ENCODE results near the gene VSX2.

Gene VSX2

DNA sequence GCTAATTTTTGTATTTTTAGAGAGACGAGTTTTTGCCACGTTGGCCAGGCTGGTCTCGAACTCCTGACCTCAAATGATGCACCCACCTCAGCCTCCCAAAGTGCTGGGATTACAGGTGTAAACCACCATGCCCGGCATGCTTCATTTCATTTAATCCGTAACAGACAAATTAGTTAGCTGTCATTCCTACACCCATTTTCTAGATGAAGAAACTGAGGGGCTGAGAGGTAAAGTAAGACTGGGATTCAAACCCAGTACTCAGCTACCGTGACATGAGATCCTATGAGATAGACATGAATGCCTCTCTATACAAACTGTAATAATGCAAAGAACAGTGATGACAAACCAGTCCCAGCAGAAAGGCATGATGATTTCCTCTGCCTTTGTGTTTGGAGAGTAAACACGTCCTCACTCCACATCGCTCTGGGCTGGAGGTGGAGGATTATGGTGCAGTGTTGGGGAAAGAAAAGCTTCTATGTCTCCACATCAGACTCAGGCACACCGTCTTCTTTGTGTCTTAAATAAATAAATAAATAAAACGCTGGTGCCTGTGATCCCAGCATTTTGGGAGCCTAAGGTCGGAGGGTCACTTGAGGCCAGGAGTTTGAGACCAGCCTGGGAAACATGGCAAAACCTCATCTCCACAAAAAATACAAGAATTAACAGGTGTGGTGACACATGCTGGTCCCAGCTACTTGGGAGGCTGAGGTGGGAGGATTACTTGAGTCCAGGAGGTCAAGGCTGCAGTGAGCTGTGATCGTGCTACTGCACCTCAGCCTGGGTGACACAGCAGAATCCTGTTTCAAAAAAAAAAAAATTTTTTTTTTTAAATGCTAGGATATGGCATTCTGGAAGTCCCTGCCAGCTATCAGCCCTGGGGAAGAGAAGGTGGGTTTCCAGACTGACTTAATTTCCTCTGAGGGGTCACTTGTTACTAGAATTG lies 10.5 kb downstream of the VSX2 start (continued):
- TF ChIP-seq, protein P1, sequence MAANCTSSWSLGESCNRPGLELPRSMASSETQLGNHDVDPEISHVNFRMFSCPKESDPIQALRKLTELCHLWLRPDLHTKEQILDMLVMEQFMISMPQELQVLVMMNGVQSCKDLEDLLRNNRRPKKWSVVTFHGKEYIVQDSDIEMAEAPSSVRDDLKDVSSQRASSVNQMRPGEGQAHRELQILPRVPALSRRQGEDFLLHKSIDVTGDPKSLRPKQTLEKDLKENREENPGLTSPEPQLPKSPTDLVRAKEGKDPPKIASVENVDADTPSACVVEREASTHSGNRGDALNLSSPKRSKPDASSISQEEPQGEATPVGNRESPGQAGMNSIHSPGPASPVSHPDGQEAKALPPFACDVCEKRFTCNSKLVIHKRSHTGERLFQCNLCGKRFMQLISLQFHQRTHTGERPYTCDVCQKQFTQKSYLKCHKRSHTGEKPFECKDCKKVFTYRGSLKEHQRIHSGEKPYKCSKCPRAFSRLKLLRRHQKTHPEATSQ (tag by site-specific recombination; IDR thresholded peaks at IDR 0.05) = no peak
- no peak for TF ChIP-seq ZNF626 (tag by site-specific recombination; IDR thresholded peaks at IDR 0.05)
- TF ChIP-seq ZNF174 (tag by site-specific recombination; IDR thresholded peaks at IDR 0.05) = no peak

GRCh38 chr14:74255281-74255680 lies 16.0 kb downstream of the VSX2 start:
- Histone ChIP-seq H3K4me1 (ENCODE audit: control insufficient read depth, insufficient read depth, low read length) (no peaks in the 10 kb centered on the region; the same call in 1 of the 2 replicates), H3K27ac (ENCODE audit: extremely low read depth, low read depth, low read length) (no peak overlapping the region), H3K9me3 (ENCODE audit: control insufficient read depth, insufficient read depth, low read depth, low read length) (no peaks in the 10 kb centered on the region), H3K4me3 (ENCODE audit: low read depth, low read length) (no peak overlapping the region), H3K36me3 (ENCODE audit: control insufficient read depth in 2 of 2, insufficient read depth in 1 of 2, low read length in 2 of 2) (no peaks in the 10 kb centered on the region)
- CTCF ChIA-PET = interaction anchor here (1.2 to 2.2 kb wide), 2 partner anchors 15 to 139 kb away, joined by 4 to 11 read pairs; no protein-coding TSS in a partner anchor
- POLR2A ChIA-PET = no interaction called here
- TF ChIP-seq, protein P2, sequence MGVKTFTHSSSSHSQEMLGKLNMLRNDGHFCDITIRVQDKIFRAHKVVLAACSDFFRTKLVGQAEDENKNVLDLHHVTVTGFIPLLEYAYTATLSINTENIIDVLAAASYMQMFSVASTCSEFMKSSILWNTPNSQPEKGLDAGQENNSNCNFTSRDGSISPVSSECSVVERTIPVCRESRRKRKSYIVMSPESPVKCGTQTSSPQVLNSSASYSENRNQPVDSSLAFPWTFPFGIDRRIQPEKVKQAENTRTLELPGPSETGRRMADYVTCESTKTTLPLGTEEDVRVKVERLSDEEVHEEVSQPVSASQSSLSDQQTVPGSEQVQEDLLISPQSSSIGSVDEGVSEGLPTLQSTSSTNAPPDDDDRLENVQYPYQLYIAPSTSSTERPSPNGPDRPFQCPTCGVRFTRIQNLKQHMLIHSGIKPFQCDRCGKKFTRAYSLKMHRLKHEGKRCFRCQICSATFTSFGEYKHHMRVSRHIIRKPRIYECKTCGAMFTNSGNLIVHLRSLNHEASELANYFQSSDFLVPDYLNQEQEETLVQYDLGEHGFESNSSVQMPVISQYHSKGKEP (tag by site-specific recombination; IDR thresholded peaks at IDR 0.05) = no peak
- TF ChIP-seq ZNF221 (tag by site-specific recombination; IDR thresholded peaks at IDR 0.05; ENCODE audit: borderline replicate concordance) = no peak
- no peak for TF ChIP-seq EGR2 (tag by site-specific recombination; IDR thresholded peaks at IDR 0.05; ENCODE audit: low read depth)
- no peak for TF ChIP-seq ZNF133 (tag by site-specific recombination; IDR thresholded peaks at IDR 0.05)
- TF ChIP-seq ZNF140 (tag by site-specific recombination; IDR thresholded peaks at IDR 0.05) = no peak
- no peak for TF ChIP-seq YY1 (tag by site-specific recombination; IDR thresholded peaks at IDR 0.05)
- TF ChIP-seq ZSCAN4 (tag by site-specific recombination; IDR thresholded peaks at IDR 0.05) = no peak
- no peak for TF ChIP-seq ZNF426 (tag by site-specific recombination; IDR thresholded peaks at IDR 0.05)
- TF ChIP-seq ZNF391 (tag by site-specific recombination; IDR thresholded peaks at IDR 0.05; ENCODE audit: borderline replicate concordance, low read depth) = no peak
- TF ChIP-seq ZNF292 (tag by site-specific recombination; IDR thresholded peaks at IDR 0.05; ENCODE audit: borderline replicate concordance, low read depth) = no peak
- TF ChIP-seq ZNF10 (tag by site-specific recombination; IDR thresholded peaks at IDR 0.05) = no peak
- no peak for TF ChIP-seq ZNF169 (tag by site-specific recombination; IDR thresholded peaks at IDR 0.05)
- no peak for TF ChIP-seq REST (tag by site-specific recombination; IDR thresholded peaks at IDR 0.05)
- TF ChIP-seq KLF9 (tag by site-specific recombination; IDR thresholded peaks at IDR 0.05; ENCODE audit: low read depth) = no peak
- no peak for TF ChIP-seq ZNF664 (tag by site-specific recombination; IDR thresholded peaks at IDR 0.05)
